Neural progenitor cell (in vitro differentiated cells): ENCODE data around the gene MGAT4B. TPM values are rescaled to one million over a fixed set of nuclear protein-coding genes. Genes with fewer than 3 reads are reported as not detected.

Experiments used
- DNase-seq: peaks from one replicate; pipeline ENCODE4 v3.0.0-alpha.2; 2016; ENCODE audit warnings: low spot score
- H2AFZ ChIP-seq: fragments of 200-600 bp; sonication (generic); replicated peaks from 2 replicates; pipeline ENCODE4 v1.6.1; 2016; ENCODE audit warnings: antibody characterized with exemption
- H3F3A ChIP-seq: fragments of 200-600 bp; sonication (generic); 2 replicates; pipeline ENCODE4 v1.6.1; 2016; ENCODE audit warnings: antibody characterized with exemption, low read depth
- H3K27ac ChIP-seq: fragments of 200-600 bp; sonication (generic); 2 replicates; pipeline ENCODE4 v1.5.1; 2016; ENCODE audit warnings: mild to moderate bottlenecking
- H3K27me3 ChIP-seq: fragments of 200-600 bp; sonication (generic); 2 replicates; pipeline ENCODE4 v1.6.1; 2016; ENCODE audit warnings: mild to moderate bottlenecking, moderate library complexity
- H3K36me3 ChIP-seq: fragments of 200-600 bp; sonication (generic); 2 replicates; pipeline ENCODE4 v1.5.1; 2016
- H3K4me1 ChIP-seq: fragments of 200-600 bp; sonication (generic); 2 replicates; pipeline ENCODE4 v1.6.1; 2016; ENCODE audit warnings: mixed run types
- H3K4me2 ChIP-seq: fragments of 200-600 bp; sonication (generic); 2 replicates; pipeline ENCODE4 v1.6.1; 2016
- H3K4me3 ChIP-seq: fragments of 200-600 bp; sonication (generic); 2 replicates; pipeline ENCODE4 v1.5.1; 2016
- H3K79me2 ChIP-seq: fragments of 200-600 bp; sonication (generic); 2 replicates; pipeline ENCODE4 v1.6.1; 2016; ENCODE audit warnings: low read depth
- H3K9ac ChIP-seq: fragments of 200-600 bp; sonication (generic); 2 replicates; pipeline ENCODE4 v1.6.1; 2016
- H3K9me3 ChIP-seq: fragments of 200-600 bp; sonication (generic); 2 replicates; pipeline ENCODE4 v1.5.1; 2016; ENCODE audit warnings: low read depth
- H4K20me1 ChIP-seq: fragments of 200-600 bp; sonication (generic); 2 replicates; pipeline ENCODE4 v1.6.1; 2016; ENCODE audit warnings: low read depth
- H3K27ac Mint-ChIP-seq: 3 replicates; pipeline ENCODE4 v1.8.0; 2021; ENCODE audit warnings: mixed read lengths
- H3K27me3 Mint-ChIP-seq: 2 replicates; pipeline ENCODE4 v1.8.0; 2022; ENCODE audit warnings: low read depth, mild to moderate bottlenecking, inconsistent platforms, moderate library complexity, mixed read lengths; ENCODE audit not compliant: insufficient read depth
- H3K36me3 Mint-ChIP-seq: 3 replicates; pipeline ENCODE4 v1.8.0; 2021; ENCODE audit warnings: mixed read lengths
- H3K4me1 Mint-ChIP-seq: 3 replicates; pipeline ENCODE4 v1.8.0; 2021; ENCODE audit warnings: mixed read lengths
- H3K4me3 Mint-ChIP-seq: 3 replicates; pipeline ENCODE4 v1.8.0; 2021; ENCODE audit warnings: mild to moderate bottlenecking, moderate library complexity, mixed read lengths
- H3K9me3 Mint-ChIP-seq: 3 replicates; pipeline ENCODE4 v1.8.0; 2020; ENCODE audit warnings: mixed read lengths
- CTCF ChIP-seq: fragments of 200-600 bp; sonication (generic); IDR thresholded peaks from 2 replicates; pipeline ENCODE4 v1.5.1; 2017; ENCODE audit warnings: antibody characterized with exemption, mild to moderate bottlenecking
- EZH2 ChIP-seq: fragments of 200-600 bp; sonication (generic); IDR thresholded peaks from 2 replicates; pipeline ENCODE4 v1.6.1; 2017; ENCODE audit warnings: antibody characterized with exemption, mild to moderate bottlenecking, moderate library complexity
- EZH2phosphoT487 ChIP-seq: fragments of 200-600 bp; sonication (generic); IDR thresholded peaks from 2 replicates; pipeline ENCODE4 v1.6.1; 2017; ENCODE audit warnings: antibody characterized with exemption
- total RNA-seq: library from RNA; depleted of rRNA; stranded (reverse); fragments of >200 nt; gene quantifications from 2 replicates; pipeline ENCODE4 v1.2.3, GENCODE V29; 2015; ENCODE audit warnings: low replicate concordance

Gene MGAT4B
- total RNA-seq, 1 donor from 2014 or later, result 32.1 TPM

GRCh38 chr5:179755022-179755421, 51.6 kb downstream of the MGAT4B start:
- Mint-ChIP-seq H3K4me3 (no peak overlapping the region), H3K36me3 (peaks cover 17% of the 10 kb centered on the region), H3K9me3 (no peaks in the 10 kb centered on the region), H3K27ac (peak overlapping the region; percentile 23), H3K4me1 (peaks cover 22% of the 10 kb centered on the region), H3K27me3 (peaks cover 5% of the 10 kb centered on the region)
- Histone ChIP-seq H3K27ac (no peak overlapping the region), H3K4me1 (no peaks in the 10 kb centered on the region), H4K20me1 (peaks cover 98% of the 10 kb centered on the region), H3K27me3 (no peaks in the 10 kb centered on the region), H3K4me3 (no peak overlapping the region), H3K4me2 (no peak overlapping the region), H3K9ac (no peak overlapping the region), H2AFZ (no peak overlapping the region), H3K36me3 (no peaks in the 10 kb centered on the region), H3K9me3 (no peaks in the 10 kb centered on the region), H3F3A (no peaks in the 10 kb centered on the region), H3K79me2 (peaks cover 100% of the 10 kb centered on the region)
- TF ChIP-seq EZH2phosphoT487, result no peak
- DNase-seq, result no peak

GRCh38 chr5:179753971-179754370, 52.7 kb downstream of the MGAT4B start:
- Mint-ChIP-seq H3K4me1 (peaks cover 17% of the 10 kb centered on the region), H3K27me3 (peaks cover 3% of the 10 kb centered on the region), H3K36me3 (peaks cover 23% of the 10 kb centered on the region), H3K9me3 (no peaks in the 10 kb centered on the region), H3K4me3 (no peak overlapping the region), H3K27ac (no peak overlapping the region)
- Histone ChIP-seq H3K27me3 (no peaks in the 10 kb centered on the region), H3K36me3 (no peaks in the 10 kb centered on the region), H3F3A (no peaks in the 10 kb centered on the region), H3K79me2 (peaks cover 100% of the 10 kb centered on the region), H3K4me3 (no peak overlapping the region), H3K9me3 (no peaks in the 10 kb centered on the region), H3K4me1 (no peaks in the 10 kb centered on the region), H3K9ac (no peak overlapping the region), H3K4me2 (no peak overlapping the region), H3K27ac (no peak overlapping the region), H4K20me1 (peaks cover 98% of the 10 kb centered on the region), H2AFZ (no peak overlapping the region)
- DNase-seq, result no peak
- no peak for TF ChIP-seq EZH2phosphoT487
- no peak for TF ChIP-seq CTCF
- no peak for TF ChIP-seq EZH2

GRCh38 chr5:179749857-179750508, 56.7 kb downstream of the MGAT4B start:
- Histone ChIP-seq H3K79me2 (peaks cover 100% of the 10 kb centered on the region), H3K27me3 (no peaks in the 10 kb centered on the region), H4K20me1 (peaks cover 72% of the 10 kb centered on the region), H3K4me3 (no peak overlapping the region), H3F3A (no peaks in the 10 kb centered on the region), H3K27ac (no peak overlapping the region), H3K4me1 (no peaks in the 10 kb centered on the region), H3K36me3 (no peaks in the 10 kb centered on the region), H2AFZ (no peak overlapping the region), H3K9me3 (no peaks in the 10 kb centered on the region), H3K4me2 (no peak overlapping the region), H3K9ac (no peak overlapping the region)
- Mint-ChIP-seq H3K9me3 (peaks cover 8% of the 10 kb centered on the region), H3K27me3 (peaks cover 3% of the 10 kb centered on the region), H3K4me3 (no peak overlapping the region), H3K36me3 (peaks cover 32% of the 10 kb centered on the region), H3K4me1 (peaks cover 13% of the 10 kb centered on the region), H3K27ac (peak overlapping the region; percentile 5)
- TF ChIP-seq EZH2phosphoT487, result no peak
- TF ChIP-seq CTCF, result no peak
- TF ChIP-seq EZH2, result no peak
- no peak for DNase-seq

- Histone ChIP-seq H3K9me3 (no peaks in the 10 kb centered on the region), H3F3A (no peaks in the 10 kb centered on the region), H2AFZ (no peak overlapping the region), H3K79me2 (peaks cover 100% of the 10 kb centered on the region), H3K9ac (no peak overlapping the region), H3K4me2 (no peak overlapping the region), H3K27me3 (no peaks in the 10 kb centered on the region), H3K4me1 (no peaks in the 10 kb centered on the region), H4K20me1 (peaks cover 56% of the 10 kb centered on the region), H3K36me3 (no peaks in the 10 kb centered on the region), H3K4me3 (no peak overlapping the region), H3K27ac (no peak overlapping the region)
- H3K27ac Mint-ChIP-seq, result no peak overlapping the region
- peaks cover 30% of the 10 kb centered on the region for H3K36me3 Mint-ChIP-seq
- no peak for DNase-seq
- H3K27me3 Mint-ChIP-seq, result peaks cover 3% of the 10 kb centered on the region
- TF ChIP-seq CTCF (no peak), EZH2 (no peak), EZH2phosphoT487 (no peak)
- H3K9me3 Mint-ChIP-seq, result peaks cover 8% of the 10 kb centered on the region
- no peak overlapping the region for H3K4me3 Mint-ChIP-seq
- H3K4me1 Mint-ChIP-seq, result no peaks in the 10 kb centered on the region
These were observed 58.9 kb downstream of the MGAT4B start for GRCh38 chr5:179747811-179748210.
